Liver (tissue), 9 donors: Measurements from ENCODE around the gene GPANK1. TPM values are rescaled to one million over a fixed set of nuclear protein-coding genes. Genes with fewer than 3 reads are reported as not detected.
A peak's percentile ranks its signal among the peaks of the same experiment; 100 is the strongest.

Experiments
- DNase-seq: peaks from one replicate; pipeline ENCODE4 v3.0.0-alpha.2; 2017; ENCODE audit warnings: low spot score
- H3K27ac ChIP-seq, 2 donors: one replicate each; pipeline ENCODE4 v1.7.0; 2013; ENCODE audit warnings: inconsistent platforms in 2 of 2, low read length in 2 of 2, control low read depth in 1 of 2, low read depth in 1 of 2, mild to moderate bottlenecking in 1 of 2
- H3K27me3 ChIP-seq, 4 donors: one replicate each; pipeline versions ENCODE4 v1.6.1 to v1.7.0; 2013; ENCODE audit warnings: low read length in 3 of 4, inconsistent platforms in 1 of 4, mild to moderate bottlenecking in 1 of 4, moderate library complexity in 1 of 4; ENCODE audit not compliant: control insufficient read depth in 4 of 4, insufficient read depth in 4 of 4
- H3K36me3 ChIP-seq, 4 donors: one replicate each; pipeline versions ENCODE4 v1.6.1 to v1.7.0; 2013; ENCODE audit warnings: low read length in 3 of 4, mild to moderate bottlenecking in 3 of 4, low read depth in 1 of 4, moderate library complexity in 1 of 4; ENCODE audit not compliant: control insufficient read depth in 4 of 4, insufficient read depth in 3 of 4
- H3K4me1 ChIP-seq, 4 donors: one replicate each; pipeline versions ENCODE4 v1.6.1 to v1.7.0; 2013; ENCODE audit warnings: low read length in 3 of 4, mild to moderate bottlenecking in 3 of 4, moderate library complexity in 1 of 4; ENCODE audit not compliant: control insufficient read depth in 4 of 4, insufficient read depth in 4 of 4
- H3K4me3 ChIP-seq, 3 donors: one replicate each; pipeline versions ENCODE4 v1.6.1 to v1.7.0; 2013; ENCODE audit warnings: low read length in 3 of 3, control low read depth in 1 of 3, low read depth in 1 of 3, mild to moderate bottlenecking in 1 of 3
- H3K9ac ChIP-seq, 2 donors: one replicate each; pipeline ENCODE4 v1.7.0; 2013; ENCODE audit warnings: low read length in 2 of 2, mild to moderate bottlenecking in 2 of 2, moderate library complexity in 2 of 2, control low read depth in 1 of 2, low read depth in 1 of 2
- H3K9me3 ChIP-seq, 4 donors: one replicate each; pipeline versions ENCODE4 v1.6.1 to v1.7.0; 2013; ENCODE audit warnings: low read length in 3 of 4; ENCODE audit not compliant: control insufficient read depth in 4 of 4
- CTCF ChIP-seq: fragments of 150-350 bp; IDR thresholded peaks from 2 replicates; pipeline ENCODE4 v1.5.1; 2017; ENCODE audit warnings: improper control_type of control experiment, low read depth, low read length; ENCODE audit not compliant: missing input control
- EGR1 ChIP-seq, 2 donors: IDR thresholded peaks; 2 replicates each; pipeline ENCODE4 v1.6.1; 2016 to 2018; ENCODE audit warnings: antibody characterized with exemption in 2 of 2, low read depth in 2 of 2
- FOXA1 ChIP-seq: IDR thresholded peaks from 2 replicates; pipeline ENCODE4 v1.6.1; 2016; ENCODE audit warnings: antibody characterized with exemption
- FOXA2 ChIP-seq: IDR thresholded peaks from 2 replicates; pipeline ENCODE4 v1.6.1; 2016; ENCODE audit warnings: antibody characterized with exemption
- GABPA ChIP-seq, 2 donors: IDR thresholded peaks in 1 of 2; conservative IDR thresholded peaks in 1 of 2; 2 replicates each; pipeline ENCODE4 v1.6.1; 2016; ENCODE audit warnings: antibody characterized with exemption in 2 of 2, mild to moderate bottlenecking in 1 of 2, moderate library complexity in 1 of 2
- HNF4A ChIP-seq, 2 donors: conservative IDR thresholded peaks; 2 replicates each; pipeline ENCODE4 v1.6.1; 2016; ENCODE audit warnings: antibody characterized with exemption in 2 of 2, mild to moderate bottlenecking in 2 of 2
- HNF4G ChIP-seq: IDR thresholded peaks from 2 replicates; pipeline ENCODE4 v1.6.1; 2016; ENCODE audit warnings: antibody characterized with exemption
- JUND ChIP-seq, 2 donors: IDR thresholded peaks; 2 replicates each; pipeline ENCODE4 v1.6.1; 2016; ENCODE audit warnings: antibody characterized with exemption in 2 of 2
- MAX ChIP-seq: IDR thresholded peaks from 2 replicates; pipeline ENCODE4 v1.6.1; 2016; ENCODE audit warnings: antibody characterized with exemption
- NR2F2 ChIP-seq: IDR thresholded peaks from 2 replicates; pipeline ENCODE4 v1.6.1; 2016; ENCODE audit warnings: antibody characterized with exemption
- RAD21 ChIP-seq, 2 donors: IDR thresholded peaks; 2 replicates each; pipeline ENCODE4 v1.6.1; 2016; ENCODE audit warnings: antibody characterized with exemption in 2 of 2, mild to moderate bottlenecking in 2 of 2
- REST ChIP-seq: IDR thresholded peaks from 2 replicates; pipeline ENCODE4 v1.6.1; 2016; ENCODE audit warnings: antibody characterized with exemption, mild to moderate bottlenecking
- RXRA ChIP-seq, 2 donors: IDR thresholded peaks; 2 replicates each; pipeline ENCODE4 v1.6.1; 2017 to 2018; ENCODE audit warnings: antibody characterized with exemption in 2 of 2, mild to moderate bottlenecking in 1 of 2
- SP1 ChIP-seq: IDR thresholded peaks from 2 replicates; pipeline ENCODE4 v1.6.1; 2018; ENCODE audit warnings: antibody characterized with exemption, mild to moderate bottlenecking
- TAF1 ChIP-seq: conservative IDR thresholded peaks from 2 replicates; pipeline ENCODE4 v1.6.1; 2016; ENCODE audit warnings: antibody characterized with exemption, mild to moderate bottlenecking
- YY1 ChIP-seq: IDR thresholded peaks from 2 replicates; pipeline ENCODE4 v1.6.1; 2016; ENCODE audit warnings: antibody characterized with exemption, mild to moderate bottlenecking
- ZBTB33 ChIP-seq: IDR thresholded peaks from 2 replicates; pipeline ENCODE4 v1.6.1; 2016; ENCODE audit warnings: antibody characterized with exemption
- WGBS: extraction: QIAGEN DNeasy Blood & Tissue Kit; methylation state at CpG from one replicate; pipeline ENCODE4 v1.1.7; 2013; 5-methylcytosine and 5-hydroxymethylcytosine counted together
- polyA plus RNA-seq, 2 donors: library from polyadenylated mRNA; stranded (reverse) in 1 of 2; unstranded in 1 of 2; fragments of 200-250 nt in 1 of 2; fragments of >200 nt in 1 of 2; fragmentation: Nextera tagmentation in 1 of 2; extraction: Ambion mirVana in 1 of 2; gene quantifications; one replicate each; pipeline versions ENCODE4 v1.2.1 to v1.2.3, GENCODE V29; 2013 to 2015
- total RNA-seq, 2 donors: library from RNA; depleted of rRNA; stranded (reverse); fragments of >200 nt; gene quantifications; one replicate each; pipeline ENCODE4 v1.2.3, GENCODE V29; 2014
- TF ChIP-seq, protein P1 (sequence below): IDR thresholded peaks from 2 replicates; pipeline ENCODE4 v1.6.1; 2016; ENCODE audit warnings: antibody characterized with exemption
- donor health status: healthy.
- donor health status: healthy.
- donor health status: healthy.
- donor health status: healthy.
- donor health status: healthy.

The GPANK1 gene
- total and polyA plus RNA-seq, 4 donors, result 7.6 to 13.9 (median 11.2) TPM

DNA sequence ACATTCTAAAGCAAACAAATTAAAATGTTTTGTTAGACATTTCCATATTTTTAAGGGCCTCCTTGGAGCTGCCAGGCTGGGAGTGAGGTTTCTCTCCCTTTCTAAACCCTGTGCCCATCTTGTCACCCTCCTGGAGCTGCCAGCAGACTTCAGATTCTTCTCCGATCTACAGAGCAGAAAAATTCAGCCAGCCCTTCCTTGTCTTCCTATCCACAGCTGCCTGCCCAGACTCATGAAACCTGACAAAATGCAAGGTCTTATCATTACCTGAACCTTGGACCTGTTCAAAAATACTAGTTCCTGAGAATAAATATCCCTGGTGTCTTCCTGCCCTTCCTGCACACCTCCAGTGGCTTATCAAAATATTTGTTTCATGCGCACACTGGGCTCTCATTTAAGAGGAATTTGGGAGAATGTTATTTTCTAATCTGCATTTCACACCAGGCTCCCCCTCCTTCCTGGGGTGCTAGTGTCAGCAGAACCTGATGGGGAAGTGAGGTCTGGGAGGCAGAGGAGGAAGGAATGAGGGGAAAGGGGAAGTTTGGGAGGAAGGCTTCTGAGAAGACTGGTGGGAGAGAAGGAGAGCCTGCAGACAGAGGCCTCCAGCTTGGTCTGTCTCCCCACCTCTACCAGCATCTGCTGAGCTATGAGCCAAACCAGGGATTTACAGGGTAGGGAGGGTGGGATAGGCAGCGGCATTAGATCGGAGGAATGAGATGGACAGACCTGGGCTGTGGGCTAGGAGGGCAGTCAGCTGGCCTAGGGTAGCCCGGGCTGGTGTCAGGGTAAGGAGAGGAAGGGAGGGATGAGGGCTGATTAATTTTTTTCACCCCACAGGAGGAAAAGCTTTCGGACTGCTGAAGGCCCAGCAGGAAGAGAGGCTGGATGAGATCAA is 49.9 kb downstream of the GPANK1 start, which contains the start of gene AIF1:
Gene AIF1, plus strand, starts transcription at position 551 of the 895 bp plus-strand sequence. Its CDS starts 96 bp downstream, at position 647.
- peak in 1 of 2 donors; percentile 4 for TF ChIP-seq RAD21 (IDR thresholded peaks at IDR 0.05)
- no peak for TF ChIP-seq YY1
- TF ChIP-seq NR2F2, result no peak
- TF ChIP-seq FOXA1, result no peak
- TF ChIP-seq EGR1 (IDR thresholded peaks at IDR 0.05; ENCODE audit: low read depth in 2 of 2), result no peak
- no peak for TF ChIP-seq ZBTB33
- TF ChIP-seq SP1, result peak; percentile 44
- TF ChIP-seq JUND (IDR thresholded peaks at IDR 0.05), result no peak
- TF ChIP-seq HNF4A (conservative IDR thresholded peaks at IDR 0.05), result peak; percentile 72 to 82
- TF ChIP-seq FOXA2, result no peak
- TF ChIP-seq HNF4G, result no peak
- TF ChIP-seq MAX, result peak; percentile 13
- no peak for TF ChIP-seq TAF1
- TF ChIP-seq GABPA (IDR thresholded peaks at IDR 0.05 in 1 of 2, conservative IDR thresholded peaks at IDR 0.05 in 1 of 2), result peak in 1 of 2 donors; percentile 26
- TF ChIP-seq REST, result no peak
- TF ChIP-seq CTCF, result no peak
- TF ChIP-seq RXRA (IDR thresholded peaks at IDR 0.05), result no peak
- TF ChIP-seq, protein P1, sequence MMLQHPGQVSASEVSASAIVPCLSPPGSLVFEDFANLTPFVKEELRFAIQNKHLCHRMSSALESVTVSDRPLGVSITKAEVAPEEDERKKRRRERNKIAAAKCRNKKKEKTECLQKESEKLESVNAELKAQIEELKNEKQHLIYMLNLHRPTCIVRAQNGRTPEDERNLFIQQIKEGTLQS, result no peak
- Histone ChIP-seq H3K27ac (peak within 1 kb of the TSS; percentile 2 to 6), H3K36me3 (no peaks in the 10 kb centered on the region), H3K4me3 (peak within 1 kb of the TSS in 1 of 3 donors; percentile 22), H3K4me1 (peaks cover 3 to 16% (median 12%) of the 10 kb centered on the region in 4 donors), H3K27me3 (no peaks in the 10 kb centered on the region), H3K9me3 (no peaks in the 10 kb centered on the region), H3K9ac (no peak within 1 kb of the TSS)
- 62% methylated on average over 6 of the region's 6 CpGs for WGBS
- no peak for DNase-seq
